Measurements from ENCODE around the gene SEPSECS. TPM values are rescaled to one million over a fixed set of nuclear protein-coding genes. Genes with fewer than 3 reads are reported as not detected.

The SEPSECS gene
- total and polyA plus RNA-seq, 2 experiments from 2014 or later: 1.2 to 4.7 TPM

GRCh38 chr4:25109511-25109910 is 50.7 kb downstream of the SEPSECS start:
- DNase-seq (ENCODE audit: low spot score) (no peak), ATAC-seq (no peak)
- no peaks in the 10 kb centered on the region for H3K79me2 ChIP-seq (replicated peaks; ENCODE audit: insufficient read depth)
- H3K27me3 ChIP-seq (ENCODE audit: insufficient read depth): no peaks in the 10 kb centered on the region
- Mint-ChIP-seq H3K36me3 (ENCODE audit: low read depth) (no peaks in the 10 kb centered on the region), H3K9me3 (no peaks in the 10 kb centered on the region), H3K27ac (no peak overlapping the region), H3K27me3 (ENCODE audit: insufficient read depth, low read depth, poor library complexity) (peaks cover 1% of the 10 kb centered on the region), H3K4me3 (no peak overlapping the region), H3K4me1 (peaks cover 6% of the 10 kb centered on the region; the same call in 2 of the 3 replicates)
- H3K4me3 ChIP-seq: no peak overlapping the region
- H4K20me1 ChIP-seq (replicated peaks; ENCODE audit: insufficient read depth): no peaks in the 10 kb centered on the region
- H3F3A ChIP-seq (replicated peaks; ENCODE audit: low read depth): no peaks in the 10 kb centered on the region
- no peaks in the 10 kb centered on the region for H3K4me1 ChIP-seq (ENCODE audit: insufficient read depth)
- peaks cover 3% of the 10 kb centered on the region; the same call in 1 of the 2 replicates for H3K9me2 ChIP-seq (ENCODE audit: insufficient read depth)
- H3K4me2 ChIP-seq: no peak overlapping the region
- no peaks in the 10 kb centered on the region for H3K36me3 ChIP-seq (ENCODE audit: insufficient read depth)
- H2AFZ ChIP-seq: no peak overlapping the region
- no peak overlapping the region for H3K27ac ChIP-seq (ENCODE audit: low read depth)
- no peak for TF ChIP-seq ZNF114 (CRISPR knock-in tag; IDR thresholded peaks at IDR 0.05)
- TF ChIP-seq CREB1 (CRISPR knock-in tag; IDR thresholded peaks at IDR 0.05; ENCODE audit: low read depth): no peak
- no peak for TF ChIP-seq POLR2AphosphoS5 (IDR thresholded peaks at IDR 0.05; ENCODE audit: low read depth)
- no peak for TF ChIP-seq JUNB (IDR thresholded peaks at IDR 0.05; ENCODE audit: unreplicated experiment)
- TF ChIP-seq STAT1 (IDR thresholded peaks at IDR 0.05; ENCODE audit: unreplicated experiment): no peak
- TF ChIP-seq CTCF (conservative IDR thresholded peaks at IDR 0.05; ENCODE audit: low read depth in 2 of 2): no peak
- TF ChIP-seq REST (IDR thresholded peaks at IDR 0.05; ENCODE audit: unreplicated experiment): no peak
- no peak for TF ChIP-seq ETS1 (IDR thresholded peaks at IDR 0.05)
- TF ChIP-seq EZH2phosphoT487 (IDR thresholded peaks at IDR 0.05; ENCODE audit: unreplicated experiment): no peak
- TF ChIP-seq ZNF462 (CRISPR knock-in tag; IDR thresholded peaks at IDR 0.05): no peak
